Astrocyte of the spinal cord (primary cell): ENCODE results near the gene EPHB4.

Source experiments
- DNase-seq: peaks from one replicate; pipeline ENCODE4 v3.0.0; 2011; ENCODE audit warnings: low read depth, low spot score
- H3K4me3 ChIP-seq: 2 replicates; pipeline ENCODE4 v1.5.1; 2011; ENCODE audit warnings: low read depth, mild to moderate bottlenecking, low read length, moderate library complexity
- in situ Hi-C: cut with HindIII; loops from 2 replicates; pipeline ENCODE4 v1.10.0; 2017; ENCODE audit warnings: low sequenced_read_pairs
- TF ChIP-seq, protein P1 (sequence below): IDR thresholded peaks from 2 replicates; pipeline ENCODE4 v1.5.1; 2012; ENCODE audit warnings: low read depth, mild to moderate bottlenecking, low read length, inconsistent platforms

Gene EPHB4

DNA sequence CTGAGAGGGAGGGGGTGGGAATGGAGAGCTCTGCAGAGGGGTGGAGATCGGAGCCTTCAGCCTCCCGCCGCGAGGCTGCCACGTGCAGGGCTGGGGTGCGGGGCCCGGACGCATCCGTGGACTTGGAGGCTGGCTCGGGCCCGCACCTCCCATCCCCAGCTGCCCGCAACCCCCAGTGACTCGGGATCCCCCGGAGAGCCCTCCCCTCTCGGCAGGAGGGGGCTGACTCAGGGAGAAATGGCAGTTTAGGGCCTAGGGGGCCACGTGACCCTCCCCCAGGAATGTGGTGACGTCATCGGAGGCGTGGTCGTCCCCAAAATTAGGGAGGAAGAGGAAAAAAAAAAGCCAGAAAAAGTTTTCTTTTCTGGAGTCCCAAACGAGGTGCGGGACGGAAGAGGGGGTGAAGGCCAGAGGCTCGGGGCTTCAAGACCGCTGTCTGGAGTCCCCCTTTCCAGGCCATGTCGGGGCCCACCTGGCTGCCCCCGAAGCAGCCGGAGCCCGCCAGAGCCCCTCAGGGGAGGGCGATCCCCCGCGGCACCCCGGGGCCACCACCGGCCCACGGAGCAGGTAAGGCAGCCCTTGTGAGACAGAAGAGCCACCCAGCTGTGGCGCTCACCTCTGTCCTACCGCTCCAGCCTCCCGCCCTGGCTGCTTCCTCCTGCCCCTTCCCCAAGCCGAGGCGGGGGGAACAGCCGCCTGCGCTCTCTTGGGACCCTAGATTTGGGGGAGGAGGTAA, 39.9 kb upstream of the EPHB4 start, which contains the start of gene TRIP6:
TRIP6 (plus strand) TSS at position 348 of the 736 bp plus-strand sequence; CDS start at position 459, 111 bp downstream.
- H3K4me3 ChIP-seq = peak within 1 kb of the TSS; percentile 93
- TF ChIP-seq, protein P1, sequence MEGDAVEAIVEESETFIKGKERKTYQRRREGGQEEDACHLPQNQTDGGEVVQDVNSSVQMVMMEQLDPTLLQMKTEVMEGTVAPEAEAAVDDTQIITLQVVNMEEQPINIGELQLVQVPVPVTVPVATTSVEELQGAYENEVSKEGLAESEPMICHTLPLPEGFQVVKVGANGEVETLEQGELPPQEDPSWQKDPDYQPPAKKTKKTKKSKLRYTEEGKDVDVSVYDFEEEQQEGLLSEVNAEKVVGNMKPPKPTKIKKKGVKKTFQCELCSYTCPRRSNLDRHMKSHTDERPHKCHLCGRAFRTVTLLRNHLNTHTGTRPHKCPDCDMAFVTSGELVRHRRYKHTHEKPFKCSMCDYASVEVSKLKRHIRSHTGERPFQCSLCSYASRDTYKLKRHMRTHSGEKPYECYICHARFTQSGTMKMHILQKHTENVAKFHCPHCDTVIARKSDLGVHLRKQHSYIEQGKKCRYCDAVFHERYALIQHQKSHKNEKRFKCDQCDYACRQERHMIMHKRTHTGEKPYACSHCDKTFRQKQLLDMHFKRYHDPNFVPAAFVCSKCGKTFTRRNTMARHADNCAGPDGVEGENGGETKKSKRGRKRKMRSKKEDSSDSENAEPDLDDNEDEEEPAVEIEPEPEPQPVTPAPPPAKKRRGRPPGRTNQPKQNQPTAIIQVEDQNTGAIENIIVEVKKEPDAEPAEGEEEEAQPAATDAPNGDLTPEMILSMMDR = no peak
- DNase-seq = peak; percentile 96
- in situ Hi-C loops = no loop called here

DNA sequence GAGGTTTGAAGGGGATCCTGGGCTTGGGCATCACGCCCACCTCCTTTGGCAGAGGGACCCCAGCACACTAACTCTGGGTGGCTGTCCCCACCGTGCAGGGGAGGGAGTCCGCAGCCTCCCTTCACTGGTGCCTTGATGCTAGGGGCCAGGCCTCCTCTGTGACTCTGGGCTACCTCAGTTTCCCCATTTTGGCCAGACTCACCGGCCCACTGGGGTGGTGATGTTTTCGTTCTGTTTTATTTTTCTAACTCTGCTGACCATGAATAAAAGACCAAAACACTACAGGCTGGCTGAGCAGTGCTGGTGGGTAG, 39.4 kb upstream of the EPHB4 start:
- TF ChIP-seq, protein P1 = no peak

DNA sequence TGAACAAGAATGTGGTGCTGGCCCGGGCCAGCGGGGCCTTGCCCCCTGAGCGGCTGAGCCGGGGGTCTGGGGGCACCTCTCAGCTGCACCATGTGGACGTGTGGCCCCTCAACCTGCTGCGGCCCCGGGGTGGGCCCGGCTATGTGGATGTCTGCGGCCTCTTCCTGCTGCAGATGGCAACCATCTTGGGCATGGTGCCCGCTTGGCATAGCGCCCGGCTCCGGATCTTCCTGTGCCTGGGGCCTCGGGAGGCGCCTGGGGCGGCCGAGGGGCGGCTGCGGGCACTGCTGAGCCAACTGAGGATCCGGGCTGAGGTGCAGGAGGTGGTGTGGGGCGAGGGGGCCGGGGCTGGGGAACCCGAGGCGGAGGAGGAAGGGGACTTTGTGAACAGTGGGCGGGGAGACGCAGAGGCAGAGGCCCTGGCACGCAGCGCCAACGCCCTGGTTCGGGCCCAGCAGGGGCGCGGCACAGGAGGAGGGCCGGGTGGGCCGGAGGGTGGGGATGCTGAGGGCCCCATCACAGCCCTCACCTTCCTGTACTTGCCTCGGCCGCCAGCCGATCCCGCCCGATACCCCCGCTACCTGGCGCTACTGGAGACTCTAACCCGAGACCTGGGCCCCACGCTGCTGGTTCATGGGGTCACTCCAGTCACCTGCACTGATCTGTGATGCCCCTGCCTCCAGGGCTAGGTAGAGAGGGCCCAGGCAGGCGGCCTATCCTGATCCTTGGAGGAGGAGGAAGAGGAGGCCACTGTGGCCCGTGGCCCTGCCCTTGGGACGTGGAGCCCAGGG, 38.8 kb upstream of the EPHB4 start:
- no peak overlapping the region for H3K4me3 ChIP-seq
- TF ChIP-seq, protein P1 = no peak
- peak; percentile 50 for DNase-seq
- in situ Hi-C loops = no loop called here

More for the DNA sequence above, 39.4 kb upstream of the EPHB4 start:
- DNase-seq = no peak
- in situ Hi-C loops = no loop called here
- H3K4me3 ChIP-seq = peak overlapping the region; percentile 93

DNA sequence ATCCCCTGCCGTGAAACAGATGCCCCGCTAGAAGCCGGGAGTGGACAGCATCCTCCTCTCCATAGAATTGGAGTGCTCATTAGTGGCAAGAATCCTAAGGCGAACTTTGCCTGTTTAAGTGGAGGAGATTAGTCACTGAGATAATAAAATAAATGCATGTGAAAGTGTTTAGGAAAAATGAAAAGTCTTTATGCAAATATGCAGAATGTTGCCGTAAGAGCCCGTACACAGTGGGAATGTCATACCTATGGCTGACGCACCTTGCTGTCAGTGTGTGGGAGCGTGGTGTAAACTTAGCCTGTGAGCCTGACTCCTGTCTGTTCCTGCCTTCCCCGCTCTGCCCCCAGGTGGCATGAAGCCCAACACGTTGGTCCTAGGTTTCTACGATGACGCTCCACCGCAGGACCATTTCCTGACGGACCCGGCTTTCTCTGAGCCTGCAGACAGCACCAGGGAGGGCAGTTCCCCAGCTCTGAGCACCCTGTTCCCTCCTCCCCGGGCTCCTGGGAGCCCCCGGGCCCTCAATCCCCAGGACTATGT, 38.1 kb upstream of the EPHB4 start:
- peak; percentile 47 for DNase-seq
- no peak overlapping the region for H3K4me3 ChIP-seq
- TF ChIP-seq, protein P1 = no peak
- in situ Hi-C loops = no loop called here

DNA sequence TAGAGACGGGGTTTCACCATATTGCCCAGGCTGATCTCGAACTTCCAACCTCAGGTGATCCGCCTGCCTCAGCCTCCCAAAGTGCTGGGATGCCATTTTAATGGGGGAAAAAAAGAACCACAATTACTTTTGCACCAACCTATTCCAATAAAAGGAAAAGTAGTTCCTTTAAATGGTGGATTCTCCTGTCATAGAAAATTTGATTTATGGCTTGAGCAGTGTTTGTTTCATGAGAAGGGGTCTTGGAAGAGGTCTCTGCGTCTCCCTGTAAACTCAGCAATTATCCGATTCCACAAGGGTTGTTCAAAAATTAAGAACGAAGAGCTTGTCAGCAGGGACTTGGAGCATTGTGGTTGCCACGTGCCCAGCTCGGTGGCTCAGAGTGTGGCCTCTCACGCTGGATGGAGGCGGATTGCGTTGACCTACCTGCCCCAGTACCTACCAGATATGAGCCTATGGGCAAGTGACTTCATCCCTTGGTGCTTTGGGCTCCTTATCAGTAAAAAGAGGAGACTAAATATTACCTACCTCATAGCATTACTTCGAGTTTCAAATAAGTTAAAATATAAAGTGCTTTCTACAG, 37.0 kb upstream of the EPHB4 start:
- TF ChIP-seq, protein P1 = no peak
- in situ Hi-C loops = no loop called here
- no peak for DNase-seq
- no peak overlapping the region for H3K4me3 ChIP-seq

DNA sequence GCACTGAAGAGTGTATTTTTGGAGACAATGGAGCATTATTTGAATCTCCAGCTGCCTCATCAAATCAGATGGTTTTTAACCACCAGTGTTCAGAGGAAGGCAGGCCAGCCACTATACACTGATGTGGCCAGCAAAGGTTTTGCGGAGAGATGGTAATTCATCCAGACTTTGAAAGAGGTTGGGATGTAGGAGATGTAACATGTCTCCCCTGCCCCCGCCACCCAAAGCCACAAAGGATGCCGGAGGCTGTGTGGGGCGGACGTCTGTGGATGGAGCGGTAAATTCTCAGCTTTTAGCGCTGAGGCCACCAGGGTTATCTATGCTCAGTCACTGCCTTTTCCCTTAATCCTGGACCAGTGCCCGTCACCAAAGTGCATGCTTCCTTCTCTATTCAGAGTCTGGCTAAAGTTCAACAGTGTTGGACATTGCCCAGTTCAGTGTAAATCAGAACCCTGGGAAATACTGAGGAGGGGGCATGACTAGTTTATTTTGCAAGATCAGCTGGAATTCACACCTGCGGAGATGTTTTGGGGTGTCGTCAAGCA, 36.2 kb upstream of the EPHB4 start:
- peak; percentile 58 for DNase-seq
- in situ Hi-C loops = no loop called here
- TF ChIP-seq, protein P1 = no peak
- H3K4me3 ChIP-seq = no peak overlapping the region
